Adipose tissue (tissue), 3 donors: ENCODE results near the gene BCKDHA. TPM values are rescaled to one million over a fixed set of nuclear protein-coding genes. Genes with fewer than 3 reads are reported as not detected.
"Not testable (repeated sequence)": the region's sequence is repeated elsewhere in the genome, so short reads cannot be mapped to it uniquely, and the experiment has no call there.

Experiments
- H3K27ac ChIP-seq: one replicate; pipeline ENCODE4 v1.5.1; 2013; ENCODE audit warnings: low read depth, low read length
- WGBS, 3 donors: extraction: QIAGEN DNeasy Blood & Tissue Kit; methylation state at CpG; one replicate each; pipeline ENCODE4 v1.1.7; 2013; 5-methylcytosine and 5-hydroxymethylcytosine counted together
- polyA plus RNA-seq, 3 donors: library from polyadenylated mRNA; stranded (reverse); fragments of 200-250 nt; gene quantifications; one replicate each; pipeline ENCODE4 v1.2.3, GENCODE V29; 2013
- donor health status: healthy with polysubstance abuse.
- donor health status: Bipolar disorder and iron deficiency.
- donor health status: healthy.

BCKDHA gene
- polyA plus RNA-seq, 3 donors = 42.6 to 61.2 (median 49.3) TPM

DNA sequence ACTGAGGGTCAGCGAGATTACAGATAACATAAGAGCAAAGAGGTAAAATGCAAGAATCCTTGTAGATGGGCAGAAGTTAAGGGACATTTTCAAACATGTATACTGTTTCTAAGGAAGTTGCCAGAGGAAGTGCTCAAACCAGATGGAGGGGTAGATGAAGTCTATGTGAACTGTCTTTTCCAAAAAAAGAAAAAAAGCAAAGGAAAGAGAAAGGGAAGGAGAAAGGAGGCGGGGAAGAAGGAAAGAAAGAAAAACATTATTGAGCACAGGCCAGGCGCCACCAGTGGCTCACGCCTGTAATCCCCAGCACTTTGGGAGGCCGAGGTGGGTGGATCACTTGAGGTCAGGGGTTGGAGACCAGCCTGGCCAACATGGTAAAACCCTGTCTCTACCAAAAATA is 36.8 kb downstream of the BCKDHA start:
- 63 to 88% (median 78%) methylated on average over 5 of the region's 5 CpGs for WGBS, 3 donors
- no peak overlapping the region for H3K27ac ChIP-seq

DNA sequence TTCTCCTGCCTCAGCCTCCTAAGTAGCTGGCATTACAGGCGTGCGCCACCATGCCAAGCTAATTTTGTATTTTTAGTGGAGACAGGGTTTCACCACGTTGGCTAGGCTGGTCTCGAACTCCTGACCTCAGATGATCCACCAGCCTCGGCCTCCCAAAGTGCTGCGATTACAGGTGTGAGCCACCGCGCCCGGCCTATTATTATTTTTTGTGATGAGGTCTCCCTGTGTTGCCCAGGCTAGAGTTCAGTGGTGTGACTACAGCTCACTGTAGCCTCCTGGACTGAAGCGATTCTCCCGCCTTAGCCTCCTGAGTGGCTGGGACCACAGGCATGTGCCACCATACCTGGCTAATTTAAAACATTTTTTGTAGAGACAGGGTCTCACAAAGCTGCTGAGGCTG is 37.8 kb downstream of the BCKDHA start:
- not testable (repeated sequence) for H3K27ac ChIP-seq
- 97 to 98% (median 97%) methylated on average over 11 of the region's 11 CpGs for WGBS, 3 donors

DNA sequence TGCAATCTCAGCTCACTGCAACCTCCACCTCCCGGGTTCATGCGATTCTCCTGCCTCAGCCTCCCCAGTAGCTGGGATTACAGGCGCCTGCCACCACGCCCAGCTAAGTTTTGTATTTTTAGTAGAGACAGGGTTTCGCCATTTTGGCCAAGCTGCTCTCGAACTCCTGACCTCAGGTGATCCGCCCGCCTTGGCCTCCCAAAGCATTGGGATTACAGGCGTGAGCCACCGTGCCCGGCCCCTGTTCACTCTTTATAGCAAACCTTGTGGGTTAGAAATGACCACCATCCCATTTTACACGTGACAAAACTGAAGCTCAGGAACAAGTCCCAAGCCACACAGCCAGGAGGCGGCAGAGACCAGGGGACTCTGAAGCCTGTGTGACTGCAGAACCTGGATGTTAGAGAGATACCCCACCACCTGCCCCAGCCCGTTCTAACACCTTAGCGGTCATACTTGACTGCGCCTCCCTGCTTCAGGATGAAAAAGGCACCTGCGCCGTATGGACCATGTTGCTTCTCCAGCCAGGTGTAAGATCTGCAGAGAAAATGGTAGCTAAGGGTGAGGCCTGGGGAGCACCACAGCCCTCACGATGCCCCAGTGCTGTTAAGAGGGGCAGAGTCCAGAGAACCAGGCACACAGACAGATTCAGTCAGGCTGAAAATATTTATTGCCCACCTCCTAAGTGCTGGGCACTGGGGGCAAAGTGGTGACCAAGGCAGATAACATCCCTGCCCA is 38.5 kb downstream of the BCKDHA start:
- WGBS, 3 donors = 94 to 97% (median 96%) methylated on average over 19 of the region's 19 CpGs
- no peak overlapping the region for H3K27ac ChIP-seq

DNA sequence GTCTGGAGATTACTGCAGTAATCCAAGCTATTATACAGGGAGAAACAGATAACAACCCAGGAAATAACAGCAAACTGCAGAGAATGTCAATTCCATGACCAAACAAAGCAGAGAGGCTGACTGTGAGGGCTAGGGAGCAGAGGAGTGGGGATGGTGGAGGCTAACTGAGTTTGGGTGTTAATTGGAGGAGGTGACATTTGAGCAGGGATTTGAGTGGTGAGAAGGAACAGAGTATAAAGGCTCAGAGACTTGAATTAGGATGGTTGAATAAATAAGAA is 39.0 kb downstream of the BCKDHA start:
- no peak overlapping the region for H3K27ac ChIP-seq

DNA sequence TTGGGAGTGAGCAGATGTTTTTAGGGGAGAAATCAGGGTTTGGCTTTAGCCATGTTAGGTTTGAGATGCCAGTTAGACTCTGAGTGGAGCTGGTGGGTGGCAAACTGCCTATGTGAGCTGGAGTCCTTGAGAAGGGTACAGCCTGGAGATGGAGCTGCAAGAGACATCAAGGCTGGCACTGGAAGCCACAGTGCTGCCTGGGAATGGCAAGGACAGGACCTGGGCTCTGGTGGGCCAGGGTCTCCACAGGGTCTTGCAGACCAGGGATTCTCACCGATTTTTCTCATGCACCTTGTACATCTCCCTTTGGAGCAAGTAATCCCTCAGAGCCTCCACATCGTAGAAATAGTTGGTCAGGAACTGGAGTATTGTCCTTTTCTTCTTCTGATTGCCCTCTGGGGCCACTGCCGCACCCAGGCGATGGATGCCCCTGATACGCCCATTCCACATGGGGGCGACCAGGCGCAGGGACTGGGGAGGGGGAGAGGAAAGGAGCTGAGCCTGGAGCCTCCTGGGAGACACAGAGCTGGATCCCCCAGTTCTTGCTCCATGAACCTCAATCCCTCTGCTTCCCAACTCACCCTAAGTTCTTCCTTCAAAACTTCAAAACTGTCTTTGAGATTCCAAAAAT is 40.4 kb downstream of the BCKDHA start:
- WGBS, 3 donors = 90 to 92% (median 91%) methylated on average over 7 of the region's 7 CpGs
- H3K27ac ChIP-seq = no peak overlapping the region

DNA sequence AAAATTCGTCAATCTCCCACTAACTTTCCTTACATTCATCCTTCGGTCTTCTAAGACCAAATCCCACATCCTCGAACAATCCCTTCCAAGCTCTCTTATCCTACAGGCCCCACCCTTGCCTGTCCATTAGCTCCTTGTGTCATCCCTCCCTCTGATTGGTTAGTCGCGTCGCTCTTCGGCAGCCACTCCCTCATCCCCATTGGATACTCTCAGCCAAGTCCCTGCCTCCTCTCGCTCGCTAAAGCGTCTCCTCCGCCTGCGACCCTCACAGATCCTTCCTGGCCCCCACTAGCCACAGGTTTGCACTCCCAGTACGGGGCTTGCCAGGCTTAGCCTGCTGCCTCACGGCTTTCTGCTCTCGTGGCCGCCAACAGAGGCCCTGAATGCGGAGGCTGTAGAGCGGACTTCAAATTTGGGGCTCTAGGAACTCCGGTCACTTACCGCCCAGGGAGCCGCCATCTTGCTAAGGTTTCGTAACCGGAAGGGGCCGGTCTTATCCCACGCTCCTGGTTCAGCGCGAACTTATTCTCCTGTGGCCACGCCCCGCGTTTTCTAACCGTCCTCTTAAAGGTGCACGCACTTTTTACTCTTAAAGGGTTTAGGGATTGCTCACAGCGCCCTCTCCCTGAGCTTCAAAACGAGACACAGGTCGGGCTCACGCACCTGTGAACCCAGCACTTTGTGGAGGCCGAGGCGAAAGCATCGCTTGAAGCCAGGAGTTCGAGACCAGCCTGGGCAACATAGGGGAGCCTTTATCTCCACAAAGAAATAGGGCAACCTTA is 42.0 kb downstream of the BCKDHA start, which contains the start of gene DMAC2:
Gene DMAC2 (minus strand): TSS at position 472 of the 782 bp plus-strand sequence. CDS start 13 bp downstream, at position 459.
- 1% methylated on average over 40 of the region's 40 CpGs for WGBS, 3 donors

DNA sequence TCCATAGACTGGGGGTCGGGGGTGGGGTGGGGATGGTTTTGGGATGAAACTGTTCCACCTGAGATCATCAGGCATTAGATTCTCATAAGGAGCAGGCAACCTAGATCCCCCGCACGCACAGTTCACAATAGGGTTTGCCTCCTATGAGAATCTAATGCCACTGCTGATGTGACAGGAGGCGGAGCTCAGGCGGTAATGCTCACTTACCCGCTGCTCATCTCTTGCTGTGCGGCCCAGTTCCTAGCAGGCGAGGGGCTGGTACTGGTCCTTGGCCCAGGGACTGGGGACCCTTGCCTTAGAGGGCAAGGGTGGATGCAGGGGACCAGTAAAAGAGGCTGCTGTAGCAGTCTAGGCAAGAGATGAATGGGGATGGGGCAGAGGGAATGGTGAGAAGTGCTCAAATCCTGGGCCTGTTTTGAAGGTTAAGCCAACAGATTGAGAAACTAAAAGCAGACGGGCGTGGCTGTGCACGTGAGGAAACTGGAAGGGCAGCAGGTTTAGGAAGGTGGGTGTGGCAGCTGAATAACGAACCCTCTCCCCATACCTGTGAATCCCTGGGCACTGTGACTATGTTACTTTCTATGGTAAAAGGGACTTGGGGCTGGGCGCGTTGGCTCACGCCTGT is 43.8 kb downstream of the BCKDHA start:
- H3K27ac ChIP-seq = no peak overlapping the region
- WGBS, 3 donors = 74 to 85% (median 77%) methylated on average over 12 to 15 of the region's 15 CpGs

More for the DNA sequence above, 42.0 kb downstream of the BCKDHA start, which contains the start of gene DMAC2:
- H3K27ac ChIP-seq = peak within 1 kb of the TSS; percentile 96

DNA sequence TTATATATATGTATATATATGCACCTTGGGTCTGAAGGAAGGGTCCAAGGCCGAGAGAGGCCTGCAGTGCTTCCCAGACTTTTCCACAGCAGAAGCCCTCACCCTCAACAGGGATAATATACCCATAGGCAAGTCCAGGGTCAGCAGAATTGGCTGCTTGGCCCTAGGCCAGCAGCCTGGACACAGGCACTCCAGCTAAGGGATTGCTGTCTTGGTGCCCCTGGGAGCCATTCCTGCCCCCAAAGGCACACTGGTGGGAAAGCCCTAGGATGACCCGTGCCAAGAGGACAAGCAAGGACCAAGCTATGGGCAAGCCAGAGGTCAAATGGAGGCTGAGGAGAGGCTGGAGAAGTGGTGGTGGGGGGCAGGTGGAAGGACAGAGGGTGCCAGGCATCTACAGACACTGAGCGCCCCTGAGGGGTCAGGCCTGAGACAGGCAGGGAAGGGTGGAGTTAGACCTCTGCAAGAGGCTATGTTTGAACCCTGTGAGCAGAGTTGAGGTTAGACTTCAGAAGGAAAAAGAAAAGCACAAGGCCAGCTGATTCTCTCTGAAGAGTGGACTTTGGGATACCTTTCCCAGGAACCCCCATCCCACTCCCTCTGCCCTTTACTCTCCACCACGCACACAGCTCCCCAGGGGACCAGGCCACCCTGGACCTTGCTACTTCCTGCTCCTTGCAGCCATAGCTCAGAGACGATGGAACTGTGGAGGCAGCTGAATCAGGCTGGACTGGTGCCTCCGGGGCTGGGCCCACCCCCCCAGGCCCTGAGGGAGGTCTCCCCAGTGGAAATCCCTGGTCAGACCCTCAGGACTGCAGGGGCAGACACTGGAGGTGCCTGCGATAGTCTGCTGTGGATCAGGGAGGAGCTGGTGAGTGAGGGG is 45.1 kb downstream of the BCKDHA start, which contains the start of gene ERICH4:
Gene ERICH4 (plus strand): TSS at position 684 of the 883 bp plus-strand sequence. CDS start 14 bp downstream, at position 698.
- WGBS, 3 donors = 63 to 69% (median 65%) methylated on average over 7 of the region's 7 CpGs
- no peak within 1 kb of the TSS for H3K27ac ChIP-seq

DNA sequence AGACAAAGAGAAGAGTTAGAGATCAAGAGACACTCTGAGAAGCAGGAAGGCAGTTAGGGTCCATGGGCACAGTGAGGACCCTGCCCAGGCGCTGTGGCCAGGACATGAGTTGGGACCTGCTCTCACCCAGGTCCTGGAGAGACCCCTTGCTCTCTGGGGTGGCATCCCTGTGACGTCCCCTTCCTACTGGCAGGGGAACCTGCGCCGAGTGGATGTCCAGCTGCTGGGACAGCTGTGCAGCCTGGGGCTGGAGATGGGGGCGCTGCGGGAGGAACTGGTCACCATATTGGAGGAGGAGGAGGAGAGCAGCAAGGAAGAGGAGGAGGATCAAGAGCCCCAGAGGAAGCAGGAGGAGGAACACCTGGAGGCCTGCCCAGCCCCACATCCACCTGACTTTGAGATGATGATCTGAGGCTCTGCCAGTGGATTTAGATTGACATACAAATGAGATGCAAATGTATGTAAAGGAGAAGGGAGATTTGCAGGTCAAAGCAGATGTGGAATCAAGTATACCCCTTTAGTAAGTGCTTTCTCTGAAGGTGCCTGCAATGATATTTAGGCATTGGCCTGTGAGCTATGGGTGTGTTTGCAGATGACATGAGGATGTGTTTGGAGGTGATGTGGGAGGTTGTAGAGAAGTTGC is 46.3 kb downstream of the BCKDHA start:
- no peak overlapping the region for H3K27ac ChIP-seq
- 59 to 63% (median 63%) methylated on average over 6 of the region's 6 CpGs for WGBS, 3 donors

DNA sequence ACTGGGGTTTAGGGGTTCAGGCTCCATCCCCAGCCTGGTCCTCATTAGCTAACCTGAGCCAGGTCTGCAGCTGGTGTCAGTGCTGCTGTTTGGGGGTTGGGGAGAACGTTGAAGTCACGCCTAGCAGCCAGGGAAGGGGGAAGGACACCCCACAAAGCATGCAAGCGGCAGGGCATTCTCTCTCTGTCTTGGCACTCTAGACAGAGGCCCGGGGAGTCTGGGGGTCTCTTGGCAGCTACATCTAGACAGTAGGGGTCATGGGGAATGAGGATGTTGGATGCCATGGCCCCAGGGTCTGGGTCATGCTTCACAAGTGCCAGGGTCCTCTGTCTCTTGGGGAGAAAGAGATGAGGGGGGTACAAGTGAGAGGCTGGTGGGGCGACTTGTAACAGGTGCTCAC is 48.0 kb downstream of the BCKDHA start:
- WGBS, 3 donors = 48 to 72% (median 63%) methylated on average over 5 of the region's 5 CpGs
- no peak overlapping the region for H3K27ac ChIP-seq

DNA sequence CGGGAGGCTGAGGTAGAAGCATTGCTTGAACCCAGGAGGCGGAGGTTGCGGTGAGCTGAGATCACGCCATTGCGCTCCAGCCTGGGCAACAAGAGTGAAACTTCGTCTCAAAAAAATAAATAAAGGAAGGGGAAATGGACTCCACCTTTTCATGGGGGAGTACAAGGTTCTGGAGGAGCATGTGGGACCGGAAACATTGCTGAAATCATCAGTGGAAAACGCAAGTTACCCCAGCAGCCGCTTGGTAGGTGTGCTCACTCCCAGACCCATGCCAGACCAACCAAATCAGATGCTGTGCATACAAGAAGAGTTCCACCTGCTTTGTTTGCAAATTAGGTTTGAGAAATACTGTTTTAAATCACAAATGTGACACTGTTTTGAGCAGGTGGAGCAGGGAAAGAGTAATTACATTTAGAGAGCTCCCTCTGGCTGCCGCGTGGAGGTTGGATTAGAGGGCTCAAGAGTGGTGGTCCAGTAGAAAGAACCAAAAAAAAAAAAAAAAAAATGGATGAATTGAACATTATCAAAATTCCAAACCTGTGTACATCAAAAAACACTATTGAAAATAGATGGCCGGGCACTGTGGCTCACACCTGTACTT is 50.2 kb downstream of the BCKDHA start:
- no peak overlapping the region for H3K27ac ChIP-seq
- 48 to 62% (median 51%) methylated on average over 12 of the region's 12 CpGs for WGBS, 3 donors

DNA sequence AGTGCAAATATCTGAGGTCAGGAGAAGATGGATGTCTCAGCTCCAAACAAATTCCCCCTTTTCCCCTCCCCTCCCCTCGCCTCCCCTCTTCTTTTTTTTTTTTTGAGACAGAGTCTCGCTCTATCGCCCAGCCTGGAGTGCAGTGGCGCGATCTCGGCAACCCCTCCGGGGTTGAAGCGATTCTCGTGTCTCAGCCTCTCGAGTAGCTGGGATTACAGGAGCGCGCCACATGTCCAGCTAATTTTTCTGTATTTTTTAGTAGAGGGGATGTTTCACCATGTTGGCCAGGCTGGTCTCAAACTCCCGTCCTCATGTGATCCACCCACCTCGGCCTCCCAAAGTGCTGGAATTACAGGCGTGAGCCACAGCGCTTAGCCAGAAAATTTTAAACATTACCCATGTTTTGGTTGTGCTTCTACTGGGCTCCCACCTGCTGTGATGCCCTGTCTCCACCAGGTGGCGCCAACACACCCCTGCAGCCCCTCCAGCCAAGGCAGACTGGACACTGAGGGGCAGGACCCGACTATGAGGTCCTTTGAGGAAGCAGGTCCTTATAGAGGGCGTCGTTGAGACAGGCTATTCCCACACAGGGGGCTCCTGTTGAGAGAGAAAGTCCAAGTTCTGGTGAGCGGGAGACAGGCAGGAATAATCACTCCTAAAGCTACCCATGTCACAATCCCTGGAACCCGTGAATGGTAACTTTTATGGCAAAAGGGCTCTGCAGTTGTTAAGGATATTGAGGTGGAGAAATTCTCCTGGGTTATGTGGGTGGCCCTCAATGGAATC is 51.7 kb downstream of the BCKDHA start:
- 2 to 6% (median 3%) methylated on average over 21 to 22 of the region's 22 CpGs for WGBS, 3 donors
- no peak overlapping the region for H3K27ac ChIP-seq

DNA sequence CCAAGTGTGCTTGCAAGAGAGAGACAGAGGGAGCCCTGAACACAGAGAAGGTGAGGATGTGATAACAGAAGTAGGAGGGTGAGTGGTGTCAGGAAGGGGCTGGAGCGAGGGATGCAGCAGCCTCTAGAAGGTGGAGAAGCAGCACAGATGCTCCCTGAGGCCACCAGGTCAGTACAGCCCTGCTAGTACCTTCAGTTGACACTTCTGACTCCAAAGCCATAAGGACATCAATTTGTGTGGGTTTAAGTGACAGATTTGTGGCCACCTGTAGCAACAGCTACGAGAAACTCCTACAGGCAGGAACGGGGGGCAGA is 52.2 kb downstream of the BCKDHA start:
- no peak overlapping the region for H3K27ac ChIP-seq
- WGBS, 3 donors = 38 to 67% (median 58%) methylated on average over 3 of the region's 3 CpGs

DNA sequence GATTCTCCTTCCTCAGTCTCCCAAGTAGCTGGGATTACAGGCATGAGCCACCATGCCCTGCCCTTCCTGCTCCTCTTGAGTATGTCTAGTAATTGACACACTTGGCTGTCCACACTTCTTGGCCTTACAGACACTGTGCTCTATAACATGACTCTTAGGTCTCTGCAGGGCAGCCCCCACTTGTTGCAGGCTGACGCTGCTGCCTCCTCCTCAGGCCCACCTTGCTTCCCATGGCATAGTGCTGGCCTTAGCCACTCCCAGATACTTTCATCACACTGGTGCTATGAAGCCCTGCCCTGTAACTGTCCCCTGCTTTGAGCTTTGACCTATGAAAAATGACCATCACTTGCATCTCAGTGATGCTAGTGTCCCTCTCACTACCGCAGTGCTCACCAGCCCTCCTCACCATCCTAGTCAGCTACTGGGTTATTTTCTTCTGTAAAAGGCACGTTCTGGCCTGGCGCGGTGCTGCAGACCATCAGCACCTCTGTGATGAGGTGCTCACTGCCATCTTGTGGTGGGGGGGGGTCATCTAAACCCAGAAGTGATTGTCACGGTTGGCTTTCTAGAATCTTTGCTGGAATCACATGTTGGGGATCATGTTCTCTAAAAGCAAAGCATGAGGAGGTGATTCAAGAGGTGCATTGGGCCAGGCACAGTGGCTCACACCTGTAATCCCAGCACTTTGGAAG is 55.1 kb downstream of the BCKDHA start:
- no peak overlapping the region for H3K27ac ChIP-seq
- 54 to 75% (median 74%) methylated on average over 6 of the region's 6 CpGs for WGBS, 3 donors

DNA sequence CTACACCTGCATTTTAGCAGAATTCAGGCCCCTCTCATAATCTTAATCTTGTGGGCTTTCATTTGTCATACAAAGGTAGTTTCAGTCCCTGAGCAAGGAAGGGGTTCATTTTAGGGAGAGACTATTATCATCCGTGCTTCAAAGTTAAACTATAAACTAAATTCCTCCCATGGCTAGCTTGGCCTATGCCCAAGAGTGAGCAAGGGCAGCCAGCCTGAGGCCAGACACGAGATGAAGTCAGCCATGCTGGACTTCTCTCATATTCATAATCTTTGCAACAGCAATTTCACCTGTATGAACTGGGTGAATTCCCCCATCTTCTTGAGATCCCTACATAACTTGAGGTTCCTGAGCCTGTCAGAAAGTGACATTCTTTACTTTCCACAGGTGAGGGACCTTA is 58.3 kb downstream of the BCKDHA start:
- WGBS, 3 donors = 10 to 40% (median 40%) methylated on average over 2 of the region's 2 CpGs
- H3K27ac ChIP-seq = no peak overlapping the region

DNA sequence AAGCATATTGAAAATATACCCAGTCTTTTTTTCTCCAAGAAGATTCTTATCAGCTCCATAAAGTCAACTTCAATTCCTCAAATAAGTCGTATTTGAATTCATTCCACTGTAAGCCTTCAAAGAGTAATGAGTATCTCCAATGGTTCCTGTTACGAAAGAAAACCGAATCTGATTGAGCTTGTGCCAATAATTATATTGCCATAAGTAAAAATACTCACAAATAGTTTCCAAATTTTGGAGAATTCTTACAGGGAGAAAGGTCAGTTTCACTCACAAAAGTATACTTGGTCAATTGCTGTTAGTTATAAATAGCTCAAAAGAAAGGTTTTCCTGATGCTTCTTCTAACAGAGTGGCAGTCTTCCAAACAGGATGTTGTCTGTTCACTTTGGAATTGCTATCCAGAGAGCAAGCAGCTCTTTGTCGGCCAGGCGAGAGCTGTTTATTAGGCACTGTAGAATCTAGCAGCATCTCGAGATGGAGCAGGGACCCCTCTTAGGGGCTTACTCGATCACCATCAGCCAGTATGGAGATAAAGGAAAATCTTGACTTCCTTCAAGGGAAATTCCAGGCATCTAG is 58.8 kb downstream of the BCKDHA start:
- 21 to 38% (median 23%) methylated on average over 7 of the region's 7 CpGs for WGBS, 3 donors
- H3K27ac ChIP-seq = no peak overlapping the region
